Ramos (cell line): ENCODE measurements around the gene ZNF423.

Experiments
- in situ Hi-C: fragments of 300-500 bp; cut with MboI; formaldehyde crosslinking; loops from one replicate; pipeline ENCODE4 v1.14.3; 2022; ENCODE audit warnings: low sequenced_read_pairs; ENCODE audit not compliant: unreplicated experiment

The ZNF423 gene

GRCh38 chr16:49531931-49532840 is 323.7 kb downstream of the ZNF423 start:
- in situ Hi-C loops = no loop called here

GRCh38 chr16:49531425-49531824 is 324.5 kb downstream of the ZNF423 start:
- in situ Hi-C loops = no loop called here

- in situ Hi-C loops = no loop called here
Observed at GRCh38 chr16:49530427-49530970, 325.4 kb downstream of the ZNF423 start.

- in situ Hi-C loops = no loop called here
Observed at GRCh38 chr16:49529411-49530045, 326.4 kb downstream of the ZNF423 start.

GRCh38 chr16:49528866-49529288 is 327.0 kb downstream of the ZNF423 start:
- in situ Hi-C loops = no loop called here

- in situ Hi-C loops = no loop called here
Observed at GRCh38 chr16:49528060-49528865, 327.6 kb downstream of the ZNF423 start.

- in situ Hi-C loops = no loop called here
Observed at GRCh38 chr16:49527611-49528010, 328.3 kb downstream of the ZNF423 start.

- in situ Hi-C loops = no loop called here
Observed at GRCh38 chr16:49526860-49527365, 329.0 kb downstream of the ZNF423 start.

GRCh38 chr16:49524947-49525315 is 331.0 kb downstream of the ZNF423 start:
- in situ Hi-C loops = no loop called here

GRCh38 chr16:49524216-49524946 is 331.5 kb downstream of the ZNF423 start:
- in situ Hi-C loops = no loop called here

- in situ Hi-C loops = no loop called here
Observed at GRCh38 chr16:49523435-49524159, 332.3 kb downstream of the ZNF423 start.

GRCh38 chr16:49521734-49522325 is 334.1 kb downstream of the ZNF423 start:
- in situ Hi-C loops = no loop called here

- in situ Hi-C loops = no loop called here
Observed at GRCh38 chr16:49520492-49521038, 335.3 kb downstream of the ZNF423 start.

- in situ Hi-C loops = no loop called here
Observed at GRCh38 chr16:49519741-49520140, 336.2 kb downstream of the ZNF423 start.

- in situ Hi-C loops = no loop called here
Observed at GRCh38 chr16:49519008-49519656, 336.8 kb downstream of the ZNF423 start.

- in situ Hi-C loops = no loop called here
Observed at GRCh38 chr16:49516382-49517036, 339.4 kb downstream of the ZNF423 start.

- in situ Hi-C loops = no loop called here
Observed at GRCh38 chr16:49515861-49516260, 340.1 kb downstream of the ZNF423 start.
